GM12891 (cell line): ENCODE results near the gene GLRA3.
A peak's percentile ranks its signal among the peaks of the same experiment; 100 is the strongest.
"Not testable (repeated sequence)": the region's sequence is repeated elsewhere in the genome, so short reads cannot be mapped to it uniquely, and the experiment has no call there.

Experiments
- DNase-seq: peaks from one replicate; pipeline ENCODE4 v3.0.0; 2011; ENCODE audit warnings: low spot score; ENCODE audit not compliant: insufficient read length
- FAIRE-seq: peaks from 2 replicates; lab custom pipeline; 2011; peaks lifted over from hg19 to GRCh38; lab: Jason Lieb, UNC
- PAX5 ChIP-seq: IDR thresholded peaks from 2 replicates; pipeline ENCODE4 v1.6.1; 2011; ENCODE audit warnings: low read length, moderate library complexity, mild to moderate bottlenecking; ENCODE audit not compliant: insufficient read depth, severe bottlenecking
- POLR2A ChIP-seq: IDR thresholded peaks from 2 replicates; pipeline ENCODE4 v1.6.1; 2011; ENCODE audit warnings: low read depth, low read length, control low read depth
- POLR2AphosphoS5 ChIP-seq: IDR thresholded peaks from 2 replicates; pipeline ENCODE4 v1.6.1; 2011; ENCODE audit warnings: low read depth, low read length, control low read depth
- POU2F2 ChIP-seq: IDR thresholded peaks from 2 replicates; pipeline ENCODE4 v1.6.1; 2011; ENCODE audit warnings: low read depth, mild to moderate bottlenecking, control low read depth, low read length, moderate library complexity
- SPI1 ChIP-seq: IDR thresholded peaks from 2 replicates; pipeline ENCODE4 v1.6.1; 2011; ENCODE audit warnings: low read depth, low read length, control low read depth
- TAF1 ChIP-seq: IDR thresholded peaks from 2 replicates; pipeline ENCODE4 v1.6.1; 2011; ENCODE audit warnings: low read depth, low read length, control low read depth

The GLRA3 gene

GRCh38 chr4:174707051-174707676, 121.9 kb downstream of the GLRA3 start:
- TF ChIP-seq POU2F2 (no peak), TAF1 (no peak), POLR2A (no peak), SPI1 (no peak), PAX5 (no peak), POLR2AphosphoS5 (no peak)
- no peak for FAIRE-seq
- peak; percentile 4 for DNase-seq

- DNase-seq (no peak), FAIRE-seq (no peak)
- TF ChIP-seq SPI1 (no peak), TAF1 (no peak), POLR2AphosphoS5 (no peak), POLR2A (no peak), POU2F2 (no peak), PAX5 (no peak)
Observed at GRCh38 chr4:174702979-174703478, 126.0 kb downstream of the GLRA3 start.

GRCh38 chr4:174699654-174700053, 129.4 kb downstream of the GLRA3 start:
- FAIRE-seq (no peak), DNase-seq (no peak)
- no peak for TF ChIP-seq POU2F2
- TF ChIP-seq POLR2A = no peak
- TF ChIP-seq POLR2AphosphoS5 = no peak
- no peak for TF ChIP-seq TAF1
- no peak for TF ChIP-seq SPI1
- TF ChIP-seq PAX5 = no peak

- DNase-seq (no peak), FAIRE-seq (no peak)
- TF ChIP-seq PAX5 (no peak), POLR2AphosphoS5 (no peak), POU2F2 (no peak), TAF1 (no peak), SPI1 (no peak), POLR2A (no peak)
Observed at GRCh38 chr4:174697896-174698295, 131.2 kb downstream of the GLRA3 start.

GRCh38 chr4:174697202-174697601, 131.8 kb downstream of the GLRA3 start:
- TF ChIP-seq TAF1 (no peak), SPI1 (no peak), PAX5 (no peak), POU2F2 (no peak), POLR2A (no peak), POLR2AphosphoS5 (no peak)
- DNase-seq = no peak

GRCh38 chr4:174696657-174697056, 132.4 kb downstream of the GLRA3 start:
- no peak for DNase-seq
- TF ChIP-seq POLR2A (no peak), PAX5 (no peak), TAF1 (no peak), SPI1 (no peak), POLR2AphosphoS5 (no peak), POU2F2 (no peak)
- FAIRE-seq = no peak

More at GRCh38 chr4:174697202-174697601, 131.8 kb downstream of the GLRA3 start:
- FAIRE-seq = no peak

GRCh38 chr4:174691876-174692275, 137.2 kb downstream of the GLRA3 start:
- not testable (repeated sequence) for FAIRE-seq

GRCh38 chr4:174690665-174691064, 138.4 kb downstream of the GLRA3 start:
- DNase-seq = no peak
- FAIRE-seq = no peak
- TF ChIP-seq TAF1 (no peak), POLR2AphosphoS5 (no peak), SPI1 (no peak), POLR2A (no peak), PAX5 (no peak), POU2F2 (no peak)

More at GRCh38 chr4:174691876-174692275, 137.2 kb downstream of the GLRA3 start:
- DNase-seq = not testable (repeated sequence)

- no peak for DNase-seq
Observed at GRCh38 chr4:174689618-174690017, 139.4 kb downstream of the GLRA3 start.

GRCh38 chr4:174686826-174687225, 142.2 kb downstream of the GLRA3 start:
- DNase-seq = no peak
- TF ChIP-seq POU2F2 = no peak
- no peak for TF ChIP-seq PAX5
- no peak for TF ChIP-seq POLR2A
- no peak for TF ChIP-seq POLR2AphosphoS5
- no peak for TF ChIP-seq SPI1
- no peak for TF ChIP-seq TAF1
- no peak for FAIRE-seq

More at GRCh38 chr4:174689618-174690017, 139.4 kb downstream of the GLRA3 start:
- TF ChIP-seq POLR2AphosphoS5 (no peak), PAX5 (no peak), SPI1 (no peak)
- no peak for FAIRE-seq

GRCh38 chr4:174681723-174682300, 147.2 kb downstream of the GLRA3 start:
- TF ChIP-seq POLR2AphosphoS5 = no peak
- no peak for TF ChIP-seq POU2F2
- TF ChIP-seq TAF1 = no peak
- TF ChIP-seq POLR2A = no peak
- no peak for TF ChIP-seq SPI1
- TF ChIP-seq PAX5 = no peak
- FAIRE-seq (no peak), DNase-seq (no peak)
